GM10248 (cell line): ENCODE data around the gene TNS1.

Experiments used
- CTCF ChIA-PET: fragments of 300-600 bp; sonication (Branson Sonifier 250); formaldehyde crosslinking; extraction: SDS; loops from one replicate; lab custom pipeline; 2021; ENCODE audit warnings: antibody characterized with exemption; lab: Yijun Ruan, JAX
- POLR2A ChIA-PET: fragments of 350-650 bp; sonication (Branson Sonifier 250); formaldehyde crosslinking; extraction: SDS; loops from one replicate; lab custom pipeline; 2020; ENCODE audit warnings: antibody characterized with exemption; lab: Yijun Ruan, JAX
- DNase-seq: peaks from one replicate; pipeline ENCODE4 v3.0.0; 2012; ENCODE audit errors: extremely low spot score
- TF ChIP-seq, protein P1 (sequence below): IDR thresholded peaks from 2 replicates; pipeline ENCODE4 v1.5.1; 2012; ENCODE audit warnings: mild to moderate bottlenecking, low read depth; ENCODE audit errors: extremely low read depth, missing control alignments, control extremely low read depth

TNS1 gene

GRCh38 chr2:217940261-217941220 is 62.3 kb downstream of the TNS1 start:
- ChIA-PET CTCF (no interaction called here), POLR2A (no interaction called here)
- DNase-seq = no peak
- TF ChIP-seq, protein P1, sequence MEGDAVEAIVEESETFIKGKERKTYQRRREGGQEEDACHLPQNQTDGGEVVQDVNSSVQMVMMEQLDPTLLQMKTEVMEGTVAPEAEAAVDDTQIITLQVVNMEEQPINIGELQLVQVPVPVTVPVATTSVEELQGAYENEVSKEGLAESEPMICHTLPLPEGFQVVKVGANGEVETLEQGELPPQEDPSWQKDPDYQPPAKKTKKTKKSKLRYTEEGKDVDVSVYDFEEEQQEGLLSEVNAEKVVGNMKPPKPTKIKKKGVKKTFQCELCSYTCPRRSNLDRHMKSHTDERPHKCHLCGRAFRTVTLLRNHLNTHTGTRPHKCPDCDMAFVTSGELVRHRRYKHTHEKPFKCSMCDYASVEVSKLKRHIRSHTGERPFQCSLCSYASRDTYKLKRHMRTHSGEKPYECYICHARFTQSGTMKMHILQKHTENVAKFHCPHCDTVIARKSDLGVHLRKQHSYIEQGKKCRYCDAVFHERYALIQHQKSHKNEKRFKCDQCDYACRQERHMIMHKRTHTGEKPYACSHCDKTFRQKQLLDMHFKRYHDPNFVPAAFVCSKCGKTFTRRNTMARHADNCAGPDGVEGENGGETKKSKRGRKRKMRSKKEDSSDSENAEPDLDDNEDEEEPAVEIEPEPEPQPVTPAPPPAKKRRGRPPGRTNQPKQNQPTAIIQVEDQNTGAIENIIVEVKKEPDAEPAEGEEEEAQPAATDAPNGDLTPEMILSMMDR = no peak

DNA sequence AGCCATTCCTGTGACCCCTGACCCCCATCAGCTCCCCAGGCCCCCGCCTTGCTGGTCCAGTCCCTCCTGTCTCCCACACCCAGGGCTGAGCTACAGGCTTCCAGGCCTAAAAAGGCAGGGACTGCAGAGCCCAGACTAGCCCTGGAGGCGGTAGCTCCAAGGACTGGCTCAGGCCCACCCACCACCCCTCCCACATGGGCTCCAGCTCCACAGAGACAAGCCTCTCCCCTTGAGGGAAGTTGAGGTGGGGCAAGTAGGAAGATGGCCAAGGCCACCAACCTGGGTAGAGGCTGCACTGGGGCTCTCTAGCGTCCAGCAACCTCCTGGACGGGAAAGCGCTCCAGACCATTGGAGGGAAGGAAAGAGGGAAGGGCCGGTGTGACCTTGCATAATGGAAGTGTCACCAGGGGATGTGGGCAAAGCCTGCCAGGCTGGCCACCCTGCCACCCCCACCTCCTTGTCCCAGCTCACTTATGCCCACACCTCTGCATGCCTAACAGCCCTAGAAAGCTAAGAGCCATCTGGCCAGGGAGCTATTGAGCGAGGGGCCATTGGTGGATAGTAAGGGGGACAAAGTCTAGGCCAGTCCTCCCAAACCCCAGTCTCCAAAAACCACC is 63.1 kb downstream of the TNS1 start:
- no peak for DNase-seq
- ChIA-PET CTCF (interaction anchor here (1.5 kb wide), 1 partner anchor 11 kb away, joined by 3 read pairs; no protein-coding TSS in a partner anchor), POLR2A (no interaction called here)
- TF ChIP-seq, protein P1 = no peak

DNA sequence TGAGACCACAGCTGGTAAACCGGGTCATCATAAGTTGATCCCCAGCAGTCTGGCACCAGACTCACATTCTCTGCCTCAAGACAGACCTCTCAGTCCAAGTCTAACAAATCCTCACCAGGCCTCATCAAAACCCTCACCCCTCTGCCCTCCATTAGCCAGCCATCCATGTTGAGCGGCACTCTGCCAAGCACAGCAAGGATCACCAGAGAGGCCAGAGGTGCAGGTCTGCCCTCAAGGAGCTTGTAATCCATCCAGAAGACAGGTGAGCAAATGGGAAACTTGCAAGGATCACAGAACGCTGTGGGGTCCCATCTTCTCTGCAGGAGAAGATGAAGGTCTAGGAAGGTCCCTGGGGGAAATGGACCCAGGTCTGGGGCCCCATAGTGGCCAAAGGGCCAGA is 63.6 kb downstream of the TNS1 start:
- POLR2A ChIA-PET = no interaction called here
- TF ChIP-seq, protein P1 = no peak

DNA sequence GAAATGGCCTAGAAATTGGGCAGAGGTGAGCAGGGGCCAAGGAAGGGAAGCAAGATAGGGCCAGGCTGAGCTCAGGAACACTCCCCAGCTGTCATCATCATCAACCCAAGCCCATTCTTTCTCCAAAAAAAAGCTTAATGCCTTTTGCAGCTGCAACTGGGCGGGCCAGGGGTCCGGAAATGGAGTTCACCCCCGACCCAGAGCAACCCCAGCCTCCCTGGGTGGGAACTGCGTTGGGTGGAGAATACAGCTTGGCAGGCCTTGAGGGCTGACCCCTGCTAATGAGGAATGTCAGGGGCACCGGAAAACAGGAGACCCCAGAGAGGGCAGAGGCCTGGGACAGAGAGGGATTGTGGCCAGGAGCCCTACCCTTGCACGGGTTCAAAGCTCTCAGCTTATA is 64.8 kb downstream of the TNS1 start:
- ChIA-PET POLR2A (no interaction called here), CTCF (interaction anchor here (1.1 kb wide), 1 partner anchor 50 kb away, joined by 3 read pairs; no protein-coding TSS in a partner anchor)
- DNase-seq = no peak
- TF ChIP-seq, protein P1 = no peak

More for the DNA sequence above, 63.6 kb downstream of the TNS1 start:
- DNase-seq = no peak
- CTCF ChIA-PET = interaction anchor here (1.5 kb wide), 1 partner anchor 12 kb away, joined by 3 read pairs; no protein-coding TSS in a partner anchor

- CTCF ChIA-PET = interaction anchor here (1.1 kb wide), 1 partner anchor 50 kb away, joined by 3 read pairs; no protein-coding TSS in a partner anchor
- TF ChIP-seq, protein P1 = no peak
- POLR2A ChIA-PET = no interaction called here
- DNase-seq = no peak
Observed at GRCh38 chr2:217937446-217937845, 65.3 kb downstream of the TNS1 start.

DNA sequence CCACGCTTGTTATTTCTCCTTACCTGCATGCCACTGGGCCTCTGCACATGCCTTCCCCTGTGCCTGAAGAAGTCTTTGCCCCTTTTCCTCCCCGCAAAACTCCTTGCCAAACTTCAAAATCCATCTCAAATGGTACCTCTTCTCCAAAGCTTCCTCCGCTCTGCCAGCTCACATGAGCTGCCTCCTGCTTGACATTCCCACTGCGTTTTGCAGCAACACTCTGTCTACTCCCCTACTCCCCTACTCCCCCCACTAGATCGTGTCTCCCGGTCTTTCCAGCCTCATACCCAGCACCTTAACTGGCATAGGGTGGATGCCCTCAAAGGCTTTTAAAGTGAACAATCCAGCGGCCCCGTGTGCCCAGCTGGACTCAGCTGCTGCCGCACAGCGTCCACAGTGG is 65.8 kb downstream of the TNS1 start:
- TF ChIP-seq, protein P1 = no peak
- ChIA-PET CTCF (no interaction called here), POLR2A (no interaction called here)
- DNase-seq = no peak
